ENCODE results near the gene CIAPIN1.

Gene CIAPIN1

DNA sequence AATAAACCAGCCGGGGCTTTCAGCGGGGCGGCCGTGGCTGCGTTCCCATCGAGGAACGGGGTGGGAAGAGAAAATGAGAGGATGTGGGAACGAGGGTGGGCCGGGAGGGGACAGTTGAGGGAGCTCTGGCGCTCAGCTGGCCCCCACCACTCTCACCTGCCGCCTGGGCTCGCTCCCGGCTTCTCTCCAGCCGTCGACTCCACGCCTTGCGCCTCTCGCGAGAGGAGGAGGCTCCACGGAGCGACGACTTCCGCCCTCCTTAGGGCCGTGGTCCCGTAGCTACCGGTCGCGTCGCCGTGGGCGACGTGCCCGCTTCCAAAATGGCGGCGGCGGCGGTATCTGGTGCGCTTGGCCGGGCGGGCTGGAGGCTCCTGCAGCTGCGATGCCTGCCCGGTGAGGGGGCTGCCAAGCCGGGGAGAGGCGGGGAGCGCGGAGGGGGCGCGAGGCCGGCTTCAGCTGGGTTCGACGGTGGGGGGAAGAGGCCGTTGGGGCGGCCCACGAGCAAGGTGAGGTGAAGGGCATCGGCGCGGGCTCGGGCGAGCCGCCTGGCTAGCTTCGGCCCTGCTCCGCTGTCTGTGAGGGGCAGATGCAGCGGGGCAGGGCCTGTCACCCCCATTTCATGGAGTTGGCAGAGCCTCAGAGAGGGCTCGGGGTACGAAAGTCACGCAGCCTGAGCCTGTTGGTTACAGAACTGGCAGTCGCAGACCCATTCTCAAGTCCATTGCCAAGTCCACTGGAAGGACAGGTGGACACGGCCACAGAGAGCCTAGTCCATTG is at the start of gene CIAPIN1, which contains the start of gene COQ9:
Gene CIAPIN1, minus strand, starts transcription at position 200 of the 777 bp plus-strand sequence. CDS start 6,457 bp downstream, outside the sequence.
Gene COQ9, plus strand, starts transcription at position 294 of the 777 bp plus-strand sequence. Its CDS starts 27 bp downstream, at position 321.
- peak; percentile 86 to 94 for DNase-seq (ENCODE audit: low read depth in 2 of 2)

GRCh38 chr16:57493767-57494166 is 46.6 kb upstream of the CIAPIN1 start:
- DNase-seq (ENCODE audit: low read depth in 2 of 2): no peak

DNA sequence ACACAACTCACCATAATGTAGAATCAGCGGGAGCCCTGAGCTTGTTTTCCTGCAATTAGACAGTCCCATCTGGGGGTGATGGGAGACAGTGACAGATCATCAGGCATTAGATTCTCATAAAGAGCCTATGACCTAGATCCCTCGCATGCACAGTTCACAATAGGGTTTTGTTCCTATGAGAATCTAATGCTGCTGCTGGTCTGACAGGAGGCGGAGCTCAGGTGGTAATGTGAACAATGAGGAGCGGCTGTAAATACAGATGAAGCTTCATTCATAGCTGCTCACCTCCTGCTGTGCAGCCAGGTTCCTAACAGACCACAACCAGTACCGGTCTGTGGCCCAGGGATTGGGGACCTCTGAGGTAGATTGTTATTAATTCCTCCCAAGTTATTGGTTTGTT is 42.0 kb upstream of the CIAPIN1 start:
- no peak for DNase-seq (ENCODE audit: low read depth in 2 of 2)

DNA sequence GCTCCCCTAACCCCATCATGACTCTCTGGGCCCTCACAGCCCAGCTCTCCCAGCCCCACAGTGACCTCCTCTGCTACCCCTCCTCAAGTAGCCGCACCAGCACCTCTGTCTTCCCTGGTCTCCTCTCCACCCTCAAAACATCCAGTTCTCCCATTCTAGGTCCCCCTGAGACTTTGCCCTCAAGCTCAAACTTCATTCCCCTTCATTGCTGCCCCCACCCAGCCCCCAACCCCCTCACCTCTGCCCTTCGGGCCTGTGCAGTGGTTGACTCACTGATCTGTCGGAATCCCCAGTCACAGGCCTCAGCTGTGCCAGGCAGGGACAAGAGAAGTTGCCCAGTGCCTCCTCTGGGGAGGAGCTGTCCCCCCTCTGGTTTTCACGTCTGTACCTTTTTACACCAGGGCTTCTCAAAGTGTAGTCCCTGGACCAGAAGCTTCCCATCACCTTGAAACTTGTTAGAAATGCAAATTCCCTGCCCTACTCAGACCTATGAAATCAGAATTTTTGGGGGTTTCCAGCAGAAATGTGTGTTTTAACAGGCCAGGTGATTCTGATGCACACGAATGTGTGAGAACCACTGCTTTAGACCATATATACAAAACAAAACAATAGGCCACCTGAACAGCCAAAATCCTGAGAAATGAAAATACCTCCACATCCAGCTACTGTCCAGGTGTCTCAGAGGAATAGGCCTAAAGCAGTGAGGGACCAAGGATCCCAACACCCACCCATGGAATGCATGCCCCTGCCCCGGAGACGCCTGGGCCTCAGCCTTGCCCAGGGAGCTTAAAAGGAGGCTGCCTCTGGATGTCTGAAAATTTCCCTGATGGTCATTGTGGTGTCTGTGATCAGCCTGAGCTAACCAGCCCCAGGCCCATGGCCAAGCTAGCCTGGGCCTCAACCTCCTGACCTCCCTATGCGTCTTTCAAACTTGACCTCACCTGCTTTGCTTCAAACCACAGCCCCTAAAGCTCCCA is 40.0 kb upstream of the CIAPIN1 start:
- DNase-seq (ENCODE audit: low read depth in 2 of 2): no peak

GRCh38 chr16:57485916-57486857 is 39.0 kb upstream of the CIAPIN1 start, which contains the start of gene DOK4:
Gene DOK4, minus strand, starts transcription at chr16:57486493. Its CDS starts 6,986 bp downstream, at chr16:57479507.
- DNase-seq (ENCODE audit: low read depth in 2 of 2): peak; percentile 62 to 76

DNA sequence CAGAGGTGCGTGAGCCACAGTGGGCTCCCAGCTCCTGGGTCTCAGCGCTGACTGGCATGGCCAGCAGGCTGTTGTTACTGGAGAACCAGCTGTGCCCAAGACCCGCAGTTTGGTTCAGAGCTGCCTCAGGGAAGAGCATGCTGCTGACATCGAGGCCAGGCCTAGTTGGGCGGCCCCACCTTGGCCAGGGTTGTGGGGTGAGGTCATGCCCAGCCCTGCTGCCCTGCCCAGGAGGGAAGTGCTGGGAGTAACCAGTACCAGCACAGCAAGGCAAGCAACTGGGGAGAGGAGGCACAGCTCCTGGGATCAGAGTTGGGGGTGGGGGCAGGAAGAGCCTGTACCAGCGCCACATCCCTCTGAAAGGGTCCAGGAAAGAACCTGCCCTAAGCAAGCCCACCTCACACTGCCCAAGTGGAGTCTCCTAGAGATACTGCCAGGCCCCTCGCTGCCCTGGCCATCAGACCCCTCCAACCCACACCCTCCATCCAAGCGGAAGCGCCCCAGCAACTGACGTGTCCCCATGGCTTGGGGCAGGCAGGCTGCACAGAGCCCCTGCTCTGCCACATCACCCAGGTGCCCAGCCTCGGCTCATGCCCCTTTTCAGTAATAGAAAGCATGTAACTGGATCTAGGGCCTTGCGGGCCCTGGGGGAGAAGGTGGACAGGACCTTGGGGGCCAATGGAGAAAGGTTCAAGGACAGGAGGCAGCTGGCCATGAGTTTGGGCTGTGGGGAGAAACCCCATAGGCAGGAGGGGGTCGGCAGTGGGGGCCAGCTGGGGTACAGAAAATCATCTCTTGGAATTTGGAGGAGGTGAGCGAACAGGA is 38.1 kb upstream of the CIAPIN1 start:
- no peak for DNase-seq (ENCODE audit: low read depth in 2 of 2)

- DNase-seq (ENCODE audit: low read depth in 2 of 2): no peak
These were observed 37.4 kb upstream of the CIAPIN1 start for GRCh38 chr16:57484515-57485005.

DNA sequence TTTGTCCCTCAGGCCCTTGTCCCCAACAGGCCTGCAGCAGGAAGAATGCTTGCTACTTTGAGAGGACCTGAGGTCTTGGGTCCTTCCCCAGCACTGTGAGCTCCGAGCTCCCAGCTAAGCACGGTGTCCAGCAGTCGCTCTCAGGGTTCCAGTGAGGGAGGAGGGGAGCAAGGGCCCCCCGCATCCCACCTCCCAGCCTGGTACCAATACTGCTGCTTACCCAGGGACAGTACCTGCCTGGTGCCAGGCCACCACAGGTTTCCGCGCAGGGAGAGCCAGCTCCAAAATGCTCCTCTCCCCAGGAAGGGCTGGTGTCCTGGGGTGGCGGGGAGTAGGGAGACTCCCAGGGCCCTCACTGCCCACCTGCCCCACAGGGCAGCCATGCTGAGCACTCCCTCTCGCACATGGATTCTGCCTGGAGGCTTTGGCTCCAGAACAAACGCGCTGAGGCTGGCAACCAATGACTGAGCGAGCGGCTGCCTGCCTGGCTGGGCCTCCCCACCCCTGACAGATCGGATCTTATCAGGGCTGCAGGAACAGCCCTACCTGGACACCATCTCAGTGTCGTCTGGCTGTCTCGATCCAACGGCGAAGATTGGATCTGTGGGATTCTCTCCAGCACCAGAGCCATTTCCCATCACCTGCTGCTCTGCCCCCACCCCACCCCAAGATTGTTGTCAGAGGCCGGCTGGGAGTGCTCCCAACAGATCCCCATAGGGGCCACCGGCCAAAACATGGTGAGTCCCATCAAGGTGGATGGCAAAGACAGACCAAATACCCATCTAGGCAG is 36.7 kb upstream of the CIAPIN1 start:
- DNase-seq (ENCODE audit: low read depth in 2 of 2): no peak

- no peak for DNase-seq (ENCODE audit: low read depth in 2 of 2)
These were observed 35.8 kb upstream of the CIAPIN1 start for GRCh38 chr16:57482845-57483545.

DNA sequence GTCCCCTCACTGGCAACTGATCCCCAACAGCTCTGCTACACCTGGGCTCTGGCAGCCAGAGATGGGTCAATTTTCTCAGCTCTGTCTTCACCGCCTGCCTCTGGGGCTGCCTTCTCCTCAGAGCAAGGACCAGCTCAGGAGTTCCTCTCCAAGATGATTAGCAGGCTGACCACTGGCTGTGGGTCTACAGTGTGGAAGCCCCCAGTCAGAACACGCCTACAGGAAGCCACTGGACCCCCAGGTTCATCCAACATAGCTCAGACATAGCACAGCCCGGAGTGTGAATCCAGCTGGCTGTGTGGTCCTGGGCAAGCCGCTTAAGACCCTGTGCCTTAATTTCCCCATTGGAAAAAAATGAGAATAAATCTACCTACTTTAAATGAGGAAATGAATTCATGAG is 34.2 kb upstream of the CIAPIN1 start:
- DNase-seq (ENCODE audit: low read depth in 2 of 2): no peak

DNA sequence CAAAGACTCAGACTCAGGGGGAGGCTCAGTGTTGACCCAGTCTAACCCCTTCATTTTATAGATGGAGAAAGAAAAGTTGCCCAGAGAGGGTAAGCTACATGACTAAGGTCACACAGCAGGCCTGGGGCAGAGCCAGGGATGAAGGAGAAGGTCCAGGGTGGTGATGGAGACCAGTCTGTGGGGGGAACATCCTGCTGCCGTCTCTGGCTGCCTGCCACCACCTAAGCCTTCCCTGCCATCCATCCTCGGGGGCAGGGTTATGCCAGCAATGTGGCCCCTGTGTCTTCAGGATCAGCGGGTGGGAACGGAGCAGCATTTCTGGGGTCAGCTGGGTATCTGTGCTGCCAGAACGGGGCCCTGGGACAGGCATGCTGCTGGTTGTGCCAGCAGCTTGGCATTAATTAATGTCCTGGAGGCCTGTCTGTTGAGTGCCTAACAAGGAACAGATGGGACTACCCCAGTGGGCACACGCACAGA is 33.6 kb upstream of the CIAPIN1 start:
- DNase-seq (ENCODE audit: low read depth in 2 of 2): no peak

DNA sequence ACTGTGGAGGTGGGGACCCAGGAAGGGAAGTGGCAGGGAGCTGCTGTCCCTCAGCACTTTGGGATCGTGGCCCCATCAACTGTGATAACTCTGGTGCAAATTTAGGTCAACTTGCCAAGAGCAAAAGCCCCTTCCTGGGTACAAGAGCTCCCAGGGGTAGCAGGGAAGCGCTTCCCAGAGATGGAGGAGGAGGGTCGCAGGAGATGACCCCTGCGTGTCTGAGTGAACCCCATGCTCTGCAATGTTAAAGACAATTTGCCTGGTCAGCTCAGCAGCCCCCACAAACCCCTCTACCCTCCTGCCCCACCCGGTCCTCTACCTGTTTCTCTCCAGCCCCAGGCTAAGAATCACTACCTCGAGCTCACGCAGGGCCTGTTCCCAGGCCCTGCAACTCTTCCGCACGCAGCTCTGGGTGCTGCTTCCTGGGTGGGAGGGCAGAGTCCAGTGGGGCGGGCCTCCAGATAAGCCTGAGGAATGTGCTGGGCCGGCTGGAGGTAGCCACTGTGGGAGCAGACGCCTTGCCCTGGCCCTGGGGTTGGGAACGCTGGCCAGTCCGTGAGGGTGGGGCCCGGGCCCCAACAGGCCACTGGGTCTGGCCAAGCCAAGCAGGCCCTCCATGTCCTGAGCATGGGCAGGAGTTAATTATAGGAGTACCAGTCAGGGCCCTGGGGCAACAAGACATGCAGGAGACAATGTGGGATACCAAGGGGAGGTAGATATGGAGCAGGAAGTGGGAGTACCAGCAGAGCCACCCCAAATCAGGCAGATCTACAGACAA is 33.0 kb upstream of the CIAPIN1 start:
- no peak for DNase-seq (ENCODE audit: low read depth in 2 of 2)

GRCh38 chr16:57479205-57479975 is 32.2 kb upstream of the CIAPIN1 start:
- DNase-seq (ENCODE audit: low read depth in 2 of 2): no peak

DNA sequence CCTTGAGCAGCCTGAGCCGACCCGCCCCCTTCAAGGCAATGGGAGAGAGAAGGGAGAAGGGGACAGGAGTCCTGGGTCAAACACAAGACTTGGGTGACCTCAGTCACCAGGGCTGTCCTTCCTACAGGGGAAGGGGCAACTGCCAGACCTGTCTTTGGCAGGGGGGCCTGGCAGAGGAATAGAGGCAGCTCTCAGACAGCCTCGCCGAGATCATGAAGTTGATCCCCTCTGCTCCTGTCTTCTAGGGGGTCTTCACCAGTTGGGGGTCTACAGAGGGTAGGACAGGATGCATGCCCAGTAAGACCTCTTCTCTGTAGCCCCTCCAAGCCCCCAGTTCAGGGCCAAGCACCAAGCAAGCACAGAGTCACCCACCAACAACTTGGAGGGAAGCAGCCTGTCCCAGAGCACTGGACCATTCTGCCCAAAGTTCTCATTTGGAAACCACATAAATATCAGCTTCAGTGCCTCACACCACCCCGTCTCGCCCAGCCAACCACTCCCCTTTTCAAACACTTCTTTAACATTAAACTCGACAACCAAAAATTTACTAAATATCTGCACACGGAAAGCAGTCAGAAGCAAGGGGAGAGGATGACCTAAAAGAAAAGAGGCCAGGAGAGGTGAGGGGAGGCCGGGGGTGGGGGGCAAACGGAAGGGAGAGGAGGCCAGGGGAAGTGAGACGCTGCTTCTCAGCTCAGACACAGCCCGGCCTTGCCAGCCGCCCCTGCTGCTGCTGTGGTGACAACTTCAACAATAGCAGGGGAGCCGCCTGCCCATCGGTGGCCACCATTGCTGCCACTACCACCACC is 31.4 kb upstream of the CIAPIN1 start:
- no peak for DNase-seq (ENCODE audit: low read depth in 2 of 2)

DNA sequence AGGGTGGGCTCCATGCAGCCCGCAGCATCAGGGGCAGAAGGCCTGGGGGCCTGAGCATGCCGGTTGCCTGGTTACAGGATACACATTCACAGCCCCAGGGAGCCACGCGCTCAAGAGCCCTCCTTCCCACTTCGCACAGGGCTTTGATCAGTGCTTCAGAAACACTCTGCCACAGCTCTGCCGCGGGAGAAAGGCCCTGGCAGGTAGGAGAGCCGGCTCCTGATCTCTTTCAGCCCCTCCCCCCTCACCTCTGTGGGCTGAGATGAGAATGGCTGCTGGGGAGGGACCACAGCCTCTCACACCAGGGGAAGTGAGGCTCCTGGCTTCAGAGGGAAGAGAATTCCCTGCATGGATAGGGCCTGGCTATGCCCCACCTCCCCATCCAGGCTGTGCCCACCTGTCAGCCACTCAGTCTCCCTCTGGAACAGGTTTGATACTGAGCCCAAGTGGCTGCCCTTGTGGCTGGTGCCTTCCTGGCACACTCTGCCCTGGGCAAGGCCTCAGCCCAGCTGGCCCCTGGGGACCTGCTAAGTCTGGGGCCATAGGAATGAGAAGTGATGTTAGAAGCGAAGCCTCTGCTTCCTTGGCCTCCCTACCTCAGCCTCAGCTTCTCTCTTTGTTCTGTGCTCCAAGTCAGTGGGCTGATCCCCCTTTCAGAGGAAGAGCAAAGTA is 30.5 kb upstream of the CIAPIN1 start:
- no peak for DNase-seq (ENCODE audit: low read depth in 2 of 2)

All from stimulated activated CD4-positive, alpha-beta T cell treated with anti-CD3 and anti-CD28 coated beads, Interleukin-15, amount 100 ng/mL, for 48 hours (primary cell).